Measurements from ENCODE around the gene MRPS17.
"Not testable (repeated sequence)": the region's sequence is repeated elsewhere in the genome, so short reads cannot be mapped to it uniquely, and the experiment has no call there.

Gene MRPS17

GRCh38 chr7:55951637-55952351, at the start of gene MRPS17:
Gene MRPS17 (plus strand): TSS chr7:55951877. CDS start chr7:55953196, 1,319 bp downstream.
- peak; percentile 62 for DNase-seq

GRCh38 chr7:55903985-55904759, 47.5 kb upstream of the MRPS17 start:
- DNase-seq: no peak

- DNase-seq: no peak
These were observed 38.9 kb upstream of the MRPS17 start for GRCh38 chr7:55912748-55913158.

- no peak for DNase-seq
These were observed 33.9 kb upstream of the MRPS17 start for GRCh38 chr7:55917771-55918170.

GRCh38 chr7:55928006-55928767, 23.5 kb upstream of the MRPS17 start:
- no peak for DNase-seq

- DNase-seq: no peak
These were observed 20.1 kb upstream of the MRPS17 start for GRCh38 chr7:55931421-55932151.

GRCh38 chr7:55939514-55940123, 12.1 kb upstream of the MRPS17 start:
- no peak for DNase-seq

- DNase-seq: no peak
These were observed 5.1 kb upstream of the MRPS17 start for GRCh38 chr7:55946545-55946944.

GRCh38 chr7:55952352-55952671, 635 bp downstream of the MRPS17 start:
- not testable (repeated sequence) for DNase-seq

- DNase-seq: no peak
These were observed 2.2 kb downstream of the MRPS17 start for GRCh38 chr7:55953707-55954475.

GRCh38 chr7:55957190-55957589, 5.5 kb downstream of the MRPS17 start:
- no peak for DNase-seq

GRCh38 chr7:55962014-55962413, 10.3 kb downstream of the MRPS17 start:
- DNase-seq: no peak

- no peak for DNase-seq
These were observed 12.0 kb downstream of the MRPS17 start for GRCh38 chr7:55963584-55964168.

- DNase-seq: peak; percentile 49
These were observed 12.8 kb downstream of the MRPS17 start, which contains the start of gene NIPSNAP2 for GRCh38 chr7:55964261-55965099. Gene NIPSNAP2 (plus strand): TSS chr7:55964585. CDS start chr7:55964610, 25 bp downstream.

- no peak for DNase-seq
These were observed 13.4 kb downstream of the MRPS17 start for GRCh38 chr7:55965100-55965470.

GRCh38 chr7:55965805-55966421, 14.2 kb downstream of the MRPS17 start:
- DNase-seq: no peak

- DNase-seq: no peak
These were observed 15.2 kb downstream of the MRPS17 start for GRCh38 chr7:55966851-55967250.

GRCh38 chr7:55969391-55969790, 17.7 kb downstream of the MRPS17 start:
- DNase-seq: no peak

GRCh38 chr7:55970561-55970960, 18.9 kb downstream of the MRPS17 start:
- no peak for DNase-seq

GRCh38 chr7:55970978-55971377, 19.3 kb downstream of the MRPS17 start:
- DNase-seq: no peak

All from KG1 (cell line).